ENCODE results near the gene SUGP1.
"Not testable (repeated sequence)": the region's sequence is repeated elsewhere in the genome, so short reads cannot be mapped to it uniquely, and the experiment has no call there.

Gene SUGP1

GRCh38 chr19:19320361-19321140 is at the start of gene SUGP1, which contains the start of gene MAU2:
Gene SUGP1, minus strand, starts transcription at chr19:19320509. Its CDS starts 13 bp downstream, at chr19:19320496.
Gene MAU2, plus strand, starts transcription at chr19:19320829. Its CDS starts 31 bp downstream, at chr19:19320860.
- peak; percentile 43 for DNase-seq

- DNase-seq: no peak
These were observed 47.8 kb upstream of the SUGP1 start for GRCh38 chr19:19368087-19368486.

GRCh38 chr19:19366434-19367396 is 46.4 kb upstream of the SUGP1 start:
- DNase-seq: no peak

- no peak for DNase-seq
These were observed 41.8 kb upstream of the SUGP1 start for GRCh38 chr19:19362075-19362474.

GRCh38 chr19:19361075-19361594 is 40.8 kb upstream of the SUGP1 start:
- DNase-seq: no peak

GRCh38 chr19:19356901-19357566 is 36.7 kb upstream of the SUGP1 start:
- no peak for DNase-seq

- no peak for DNase-seq
These were observed 36.2 kb upstream of the SUGP1 start for GRCh38 chr19:19356500-19356899.

GRCh38 chr19:19355606-19356139 is 35.4 kb upstream of the SUGP1 start:
- DNase-seq: no peak

- DNase-seq: no peak
These were observed 34.6 kb upstream of the SUGP1 start for GRCh38 chr19:19354932-19355331.

- DNase-seq: no peak
These were observed 33.7 kb upstream of the SUGP1 start for GRCh38 chr19:19354007-19354406.

GRCh38 chr19:19352823-19353222 is 32.5 kb upstream of the SUGP1 start:
- no peak for DNase-seq

GRCh38 chr19:19350756-19351155 is 30.4 kb upstream of the SUGP1 start:
- not testable (repeated sequence) for DNase-seq

- DNase-seq: no peak
These were observed 29.1 kb upstream of the SUGP1 start for GRCh38 chr19:19349365-19349764.

GRCh38 chr19:19348266-19348665 is 28.0 kb upstream of the SUGP1 start:
- DNase-seq: no peak

- DNase-seq: no peak
These were observed 27.2 kb upstream of the SUGP1 start for GRCh38 chr19:19347401-19348110.

- no peak for DNase-seq
These were observed 25.7 kb upstream of the SUGP1 start for GRCh38 chr19:19345970-19346369.

GRCh38 chr19:19345232-19345631 is 24.9 kb upstream of the SUGP1 start:
- DNase-seq: no peak

- no peak for DNase-seq
These were observed 23.5 kb upstream of the SUGP1 start for GRCh38 chr19:19343762-19344161.

- DNase-seq: no peak
These were observed 22.7 kb upstream of the SUGP1 start for GRCh38 chr19:19343016-19343362.

GRCh38 chr19:19342086-19343015 is 22.0 kb upstream of the SUGP1 start:
- no peak for DNase-seq

GRCh38 chr19:19341026-19341425 is 20.7 kb upstream of the SUGP1 start:
- no peak for DNase-seq

Data from NCI-H187 treated with DMSO at 0.1 percent for 48 hours (cell line).